GM12873 (cell line): ENCODE measurements around the gene HMGN4.

ENCODE experiments used
- CTCF ChIP-seq: IDR thresholded peaks from 2 replicates; pipeline ENCODE4 v1.5.1; 2012; ENCODE audit warnings: low read depth, mild to moderate bottlenecking, moderate library complexity, low read length, control low read depth; ENCODE audit not compliant: insufficient read depth; ENCODE audit errors: missing control alignments

Gene HMGN4

GRCh38 chr6:26500102-26500501, 38.1 kb upstream of the HMGN4 start, which contains the start of gene BTN1A1:
TSS of gene BTN1A1 (plus strand) at chr6:26500303. CDS start at chr6:26501287, 984 bp downstream.
- TF ChIP-seq CTCF, result no peak

- TF ChIP-seq CTCF, result no peak
Measured at GRCh38 chr6:26501482-26501986, 36.6 kb upstream of the HMGN4 start.

- no peak for TF ChIP-seq CTCF
Measured at GRCh38 chr6:26502165-26502564, 36.0 kb upstream of the HMGN4 start.

- no peak for TF ChIP-seq CTCF
Measured at GRCh38 chr6:26502626-26503025, 35.5 kb upstream of the HMGN4 start.

GRCh38 chr6:26507658-26508057, 30.5 kb upstream of the HMGN4 start:
- TF ChIP-seq CTCF, result no peak

- no peak for TF ChIP-seq CTCF
Measured at GRCh38 chr6:26514984-26515383, 23.2 kb upstream of the HMGN4 start.

GRCh38 chr6:26516481-26517427, 21.4 kb upstream of the HMGN4 start:
- TF ChIP-seq CTCF, result no peak
